HUES64 (cell line): Measurements from ENCODE around the gene ARF3.
"Not testable (repeated sequence)": the region's sequence is repeated elsewhere in the genome, so short reads cannot be mapped to it uniquely, and the experiment has no call there.

Experiments used
- H3K27ac ChIP-seq: 2 replicates; pipeline ENCODE4 v1.7.0; 2013; ENCODE audit warnings: low read depth, low read length, inconsistent platforms
- H3K27me3 ChIP-seq: 2 replicates; pipeline ENCODE4 v1.6.1; 2013; ENCODE audit warnings: mild to moderate bottlenecking, low read length; ENCODE audit not compliant: insufficient read depth
- H3K36me3 ChIP-seq: 2 replicates; pipeline ENCODE4 v1.6.1; 2013; ENCODE audit warnings: mild to moderate bottlenecking, low read length; ENCODE audit not compliant: insufficient read depth
- H3K4me1 ChIP-seq: 2 replicates; pipeline ENCODE4 v1.6.1; 2013; ENCODE audit warnings: mild to moderate bottlenecking, low read length, moderate library complexity; ENCODE audit not compliant: insufficient read depth
- H3K4me3 ChIP-seq: 2 replicates; pipeline ENCODE4 v1.5.1; 2013; ENCODE audit warnings: mild to moderate bottlenecking, low read length, moderate library complexity
- H3K9ac ChIP-seq: 2 replicates; pipeline ENCODE4 v1.6.1; 2013; ENCODE audit warnings: mild to moderate bottlenecking, low read depth, low read length
- H3K9me3 ChIP-seq: 2 replicates; pipeline ENCODE4 v1.6.1; 2013; ENCODE audit warnings: low read depth, low read length; ENCODE audit not compliant: insufficient read depth
- WGBS: fragments of 150-250, 120-280 bp; methylation state at CpG from one replicate; pipeline ENCODE4 v1.1.7; 2013; ENCODE audit warnings: missing lambda C conversion rate; 5-methylcytosine and 5-hydroxymethylcytosine counted together

ARF3 gene

DNA sequence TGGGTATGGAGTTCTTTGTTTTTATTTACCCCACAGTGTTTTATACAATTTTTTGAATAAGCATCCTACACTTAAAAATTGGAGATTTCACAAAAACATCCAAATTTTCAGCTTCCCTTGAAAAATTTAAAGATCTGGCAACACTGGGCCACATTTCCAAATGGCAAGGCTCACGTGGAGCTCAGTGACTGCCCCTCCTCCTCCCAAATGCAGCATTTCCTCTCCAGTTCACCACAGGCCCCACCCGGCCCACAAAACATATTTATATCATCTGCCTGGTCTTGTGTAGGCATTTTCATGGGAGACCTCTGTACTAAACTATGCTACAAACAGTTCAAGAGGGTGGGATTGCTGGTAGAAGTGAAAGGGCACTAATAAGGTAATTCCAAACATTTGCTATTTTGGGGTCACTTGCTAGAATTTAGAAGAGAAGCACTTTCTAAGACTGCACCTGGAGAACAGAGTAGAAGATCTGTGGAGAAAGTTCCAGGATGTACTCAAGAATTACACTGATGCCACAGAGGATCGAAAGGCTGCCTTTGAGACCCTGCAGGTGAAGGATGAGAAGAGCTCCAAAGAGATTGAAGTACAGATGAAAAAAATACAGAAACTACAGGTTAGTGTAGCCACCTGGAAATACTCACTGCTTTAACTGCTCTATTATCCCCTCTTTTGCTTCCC, 39.3 kb downstream of the ARF3 start:
- no peak overlapping the region for H3K9ac ChIP-seq
- H3K27me3 ChIP-seq: no peaks in the 10 kb centered on the region
- H3K4me3 ChIP-seq: no peak overlapping the region
- no peaks in the 10 kb centered on the region for H3K4me1 ChIP-seq
- peaks cover 6% of the 10 kb centered on the region; the same call in 1 of the 2 replicates for H3K9me3 ChIP-seq
- peaks cover 21% of the 10 kb centered on the region for H3K36me3 ChIP-seq
- WGBS: 83% methylated on average over 3 of the region's 3 CpGs
- H3K27ac ChIP-seq: no peak overlapping the region

GRCh38 chr12:48910196-48910595, 47.1 kb downstream of the ARF3 start:
- Histone ChIP-seq H3K4me3 (no peak overlapping the region), H3K4me1 (no peaks in the 10 kb centered on the region), H3K27ac (no peak overlapping the region), H3K36me3 (no peaks in the 10 kb centered on the region), H3K9me3 (no peaks in the 10 kb centered on the region), H3K27me3 (no peaks in the 10 kb centered on the region; the same call in 1 of the 2 replicates), H3K9ac (no peak overlapping the region)

GRCh38 chr12:48909698-48910097, 47.6 kb downstream of the ARF3 start:
- H3K4me1 ChIP-seq, H3K36me3 ChIP-seq, H3K27ac ChIP-seq, H3K9me3 ChIP-seq, H3K27me3 ChIP-seq, H3K4me3 ChIP-seq, H3K9ac ChIP-seq: not testable (repeated sequence)
- 83% methylated on average over 11 of the region's 11 CpGs for WGBS

- Histone ChIP-seq H3K27me3 (no peaks in the 10 kb centered on the region; the same call in 1 of the 2 replicates), H3K4me1 (no peaks in the 10 kb centered on the region), H3K36me3 (no peaks in the 10 kb centered on the region), H3K9ac (no peak overlapping the region), H3K9me3 (no peaks in the 10 kb centered on the region), H3K4me3 (no peak overlapping the region), H3K27ac (no peak overlapping the region)
- WGBS: 65% methylated on average over 3 of the region's 3 CpGs
Observed at GRCh38 chr12:48907245-48907644, 50.0 kb downstream of the ARF3 start.

DNA sequence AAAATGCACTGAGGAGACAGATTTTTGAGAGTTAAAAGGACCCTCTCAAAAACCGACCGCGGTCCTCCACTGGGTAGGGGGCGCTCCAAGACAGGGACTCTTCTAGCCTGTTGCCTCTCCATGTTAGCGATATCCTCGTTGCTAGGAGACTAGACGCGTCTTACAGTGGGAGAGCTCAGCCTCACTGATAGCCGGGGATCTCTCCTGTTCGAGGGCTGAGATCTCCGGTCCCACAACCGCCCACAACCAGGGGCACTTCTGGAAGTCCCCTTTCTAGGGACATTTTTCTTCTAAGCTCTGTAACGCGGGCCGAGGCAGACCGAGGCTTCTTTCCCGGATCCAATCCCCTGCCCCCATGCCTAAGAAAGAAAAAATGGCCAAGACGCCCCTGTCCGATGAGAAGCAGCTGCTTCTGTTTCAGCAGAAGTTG, 53.3 kb downstream of the ARF3 start:
- peak overlapping the region; percentile 55 for H3K9ac ChIP-seq
- no peaks in the 10 kb centered on the region for H3K36me3 ChIP-seq
- H3K4me3 ChIP-seq: peak overlapping the region; percentile 68
- WGBS: 2% methylated on average over 19 of the region's 19 CpGs
- H3K27ac ChIP-seq: no peak overlapping the region
- no peaks in the 10 kb centered on the region for H3K4me1 ChIP-seq
- no peaks in the 10 kb centered on the region; the same call in 1 of the 2 replicates for H3K27me3 ChIP-seq
- H3K9me3 ChIP-seq: no peaks in the 10 kb centered on the region

GRCh38 chr12:48903363-48903981, 53.8 kb downstream of the ARF3 start:
- H3K27ac ChIP-seq: no peak overlapping the region
- H3K4me1 ChIP-seq: no peaks in the 10 kb centered on the region
- no peaks in the 10 kb centered on the region for H3K36me3 ChIP-seq
- no peak overlapping the region for H3K4me3 ChIP-seq
- H3K27me3 ChIP-seq: no peaks in the 10 kb centered on the region; the same call in 1 of the 2 replicates
- WGBS: 85% methylated on average over 17 of the region's 20 CpGs
- H3K9ac ChIP-seq: no peak overlapping the region
- H3K9me3 ChIP-seq: no peaks in the 10 kb centered on the region

DNA sequence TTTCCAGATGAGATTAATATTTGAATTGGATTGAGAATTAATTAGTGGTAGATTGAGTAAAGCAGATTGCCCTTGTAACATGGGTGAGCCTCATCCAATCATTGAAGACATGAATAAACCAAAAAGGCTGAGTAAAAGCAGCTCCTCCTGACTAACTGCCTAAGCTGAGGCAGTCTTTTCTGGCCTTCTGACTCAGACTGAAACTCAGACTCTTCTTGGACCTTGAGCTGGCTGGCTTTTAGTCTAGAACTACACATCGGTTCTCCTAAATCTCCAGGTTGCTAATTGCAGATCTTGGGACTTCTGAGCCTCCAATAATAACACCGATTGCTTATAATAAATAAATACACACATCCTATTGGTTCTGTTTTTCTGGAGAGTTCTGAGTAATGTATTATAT, 56.0 kb downstream of the ARF3 start:
- no peaks in the 10 kb centered on the region; the same call in 1 of the 2 replicates for H3K27me3 ChIP-seq
- 88% methylated on average over 1 of the region's 2 CpGs for WGBS
- no peak overlapping the region for H3K9ac ChIP-seq
- no peaks in the 10 kb centered on the region for H3K36me3 ChIP-seq
- no peak overlapping the region for H3K27ac ChIP-seq
- no peaks in the 10 kb centered on the region for H3K9me3 ChIP-seq
- no peaks in the 10 kb centered on the region for H3K4me1 ChIP-seq
- H3K4me3 ChIP-seq: no peak overlapping the region

DNA sequence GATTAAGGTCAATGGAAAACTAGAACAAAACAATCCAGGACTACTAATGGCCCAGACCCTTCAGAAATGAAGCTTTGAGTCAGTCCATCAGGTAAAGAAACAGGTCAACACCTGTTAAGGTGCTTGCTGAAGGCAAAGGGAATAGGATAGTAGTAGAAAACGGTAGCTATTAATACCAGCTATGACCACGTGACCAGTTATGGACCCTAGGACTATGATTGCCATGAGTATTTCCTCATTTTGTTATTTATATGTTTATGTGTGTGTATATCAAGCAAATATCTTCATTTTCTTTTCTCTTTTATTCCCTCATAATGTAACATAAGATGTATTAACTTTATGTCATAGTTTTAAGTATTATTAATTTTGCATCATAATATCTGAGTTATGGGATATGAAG, 57.6 kb downstream of the ARF3 start:
- no peaks in the 10 kb centered on the region for H3K9me3 ChIP-seq
- H3K9ac ChIP-seq: no peak overlapping the region
- no peaks in the 10 kb centered on the region for H3K4me1 ChIP-seq
- no peak overlapping the region for H3K4me3 ChIP-seq
- H3K27ac ChIP-seq: no peak overlapping the region
- no peaks in the 10 kb centered on the region for H3K36me3 ChIP-seq
- 84% methylated on average over 2 of the region's 2 CpGs for WGBS
- no peaks in the 10 kb centered on the region for H3K27me3 ChIP-seq

GRCh38 chr12:48894271-48894670, 63.0 kb downstream of the ARF3 start:
- no CpG with 5 or more reads among the region's 1 CpG for WGBS
- Histone ChIP-seq H3K4me1 (no peaks in the 10 kb centered on the region; the same call in 1 of the 2 replicates), H3K4me3 (no peak overlapping the region), H3K9ac (no peak overlapping the region), H3K36me3 (no peaks in the 10 kb centered on the region), H3K27ac (no peak overlapping the region), H3K27me3 (peaks cover 10% of the 10 kb centered on the region), H3K9me3 (no peaks in the 10 kb centered on the region)

DNA sequence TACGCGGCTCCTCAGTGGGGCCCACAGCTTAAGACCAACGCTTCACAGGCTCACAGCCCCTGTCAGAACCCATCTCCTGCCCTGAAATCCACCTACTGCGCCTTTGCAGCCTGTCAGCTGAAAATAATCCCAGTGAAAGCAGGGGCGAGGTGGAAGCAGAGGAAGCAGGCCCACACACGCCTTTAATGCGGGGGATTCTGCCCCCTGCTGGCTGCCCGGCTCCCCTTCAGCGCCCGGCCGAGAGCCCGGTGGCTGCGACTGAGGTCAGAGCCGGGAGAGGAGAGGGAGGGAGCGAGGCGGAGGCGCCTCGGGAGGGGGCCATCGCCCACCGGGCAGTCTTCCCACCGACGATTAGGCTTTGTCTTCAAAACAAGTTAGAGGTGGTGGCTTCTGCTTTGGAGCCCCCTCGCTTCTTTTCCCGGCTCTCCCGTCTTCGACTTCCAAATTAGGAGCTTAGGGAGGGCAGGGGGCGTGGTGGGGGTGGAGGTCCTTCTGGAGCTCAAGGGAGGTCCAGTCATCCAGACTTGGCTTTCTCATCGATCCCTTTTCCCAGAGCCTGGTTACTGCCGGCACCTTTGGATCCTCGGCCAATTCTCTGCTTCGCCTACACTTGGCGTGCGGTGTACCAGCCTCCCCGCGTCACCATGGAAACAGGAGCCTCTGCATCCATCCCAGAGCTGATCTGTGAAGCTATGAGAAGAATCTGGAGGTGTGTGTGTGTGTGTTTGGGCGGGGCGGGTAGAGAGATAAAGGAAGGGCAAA, 66.4 kb downstream of the ARF3 start:
- Histone ChIP-seq H3K27me3 (peaks cover 10% of the 10 kb centered on the region), H3K4me1 (no peaks in the 10 kb centered on the region; the same call in 1 of the 2 replicates), H3K27ac (no peak overlapping the region), H3K9ac (no peak overlapping the region), H3K36me3 (no peaks in the 10 kb centered on the region), H3K4me3 (peak overlapping the region; percentile 65), H3K9me3 (no peaks in the 10 kb centered on the region)
- 4% methylated on average over 35 of the region's 37 CpGs for WGBS

DNA sequence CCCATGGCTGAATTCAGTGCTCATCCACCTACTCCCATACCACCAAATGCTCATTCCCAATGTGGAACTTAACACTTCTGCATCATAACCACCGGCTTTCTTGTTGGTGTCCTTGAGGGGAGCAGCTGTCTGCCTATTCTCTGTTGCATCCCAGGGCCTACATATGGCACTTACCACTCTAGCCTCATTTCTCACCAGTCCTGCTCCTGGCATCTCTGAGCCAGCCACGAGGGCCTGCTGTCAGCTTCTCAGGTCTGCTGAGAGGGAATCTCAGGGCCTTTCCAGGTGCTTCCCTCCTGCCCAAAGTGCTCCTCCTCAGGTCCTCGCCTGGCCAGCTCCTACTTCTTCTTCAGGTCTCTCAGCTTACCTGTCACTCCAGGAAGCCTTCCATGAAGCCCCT, 67.6 kb downstream of the ARF3 start:
- H3K9ac ChIP-seq: no peak overlapping the region
- H3K27ac ChIP-seq: no peak overlapping the region
- no peak overlapping the region for H3K4me3 ChIP-seq
- no peaks in the 10 kb centered on the region; the same call in 1 of the 2 replicates for H3K4me1 ChIP-seq
- WGBS: 90% methylated on average over 3 of the region's 3 CpGs
- no peaks in the 10 kb centered on the region for H3K9me3 ChIP-seq
- H3K27me3 ChIP-seq: peaks cover 10% of the 10 kb centered on the region
- H3K36me3 ChIP-seq: no peaks in the 10 kb centered on the region
